ENCODE data around the gene PNRC1. TPM values are rescaled to one million over a fixed set of nuclear protein-coding genes. Genes with fewer than 3 reads are reported as not detected.

Gene PNRC1
- total RNA-seq, 2 experiments from 2014 or later = 233 to 264 TPM

DNA sequence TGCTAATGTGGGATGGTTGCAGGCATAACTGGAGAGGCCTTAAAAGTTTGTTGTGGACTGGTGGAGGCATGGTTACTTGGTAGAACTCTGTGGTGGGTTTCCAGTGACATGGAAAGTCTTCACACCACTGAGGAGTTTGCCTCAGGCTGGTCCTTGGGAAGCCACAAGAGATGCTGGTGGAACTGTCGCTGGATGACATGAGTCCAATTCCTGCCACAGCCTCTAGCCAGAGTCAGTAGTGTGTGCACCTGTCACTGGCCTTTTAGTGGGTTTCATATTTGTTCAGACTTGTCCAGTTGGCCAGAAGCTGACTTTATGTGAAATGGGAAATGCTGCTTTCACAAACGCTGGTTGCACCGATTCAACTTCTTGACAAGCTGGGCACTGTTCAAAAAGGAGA is 51.0 kb downstream of the PNRC1 start:
- Mint-ChIP-seq H3K36me3 (no peaks in the 10 kb centered on the region), H3K9me3 (peaks cover 2% of the 10 kb centered on the region), H3K4me3 (no peak overlapping the region), H3K4me1 (no peaks in the 10 kb centered on the region), H3K27ac (no peak overlapping the region), H3K27me3 (peaks cover 2% of the 10 kb centered on the region)
- POLR2A ChIA-PET = no interaction called here
- DNase-seq (no peak), ATAC-seq (ENCODE audit: low read depth) (no peak)

DNA sequence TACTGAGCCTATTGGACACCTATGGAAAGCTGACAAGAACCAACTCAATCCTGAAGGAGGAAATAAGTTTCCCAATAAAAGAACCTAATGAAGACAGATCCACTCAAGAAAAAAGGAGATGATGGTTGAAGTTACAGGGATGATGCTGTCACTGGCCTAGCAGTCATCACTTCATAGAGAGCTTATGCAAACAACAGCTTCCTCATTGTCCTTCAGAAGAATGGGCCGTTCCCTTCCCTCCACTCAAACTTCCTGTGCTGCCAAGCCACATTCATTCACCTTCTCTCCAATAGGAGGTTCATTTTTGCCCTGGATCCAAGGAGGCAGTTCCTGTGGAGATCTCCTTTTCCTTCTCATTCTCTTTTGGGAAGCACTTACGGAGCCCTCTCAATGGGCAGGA is 51.5 kb downstream of the PNRC1 start:
- Mint-ChIP-seq H3K36me3 (no peaks in the 10 kb centered on the region), H3K9me3 (peaks cover 2% of the 10 kb centered on the region), H3K27ac (no peak overlapping the region), H3K4me3 (no peak overlapping the region), H3K4me1 (no peaks in the 10 kb centered on the region), H3K27me3 (peaks cover 2% of the 10 kb centered on the region)
- ATAC-seq (ENCODE audit: low read depth) = no peak
- no peak for DNase-seq
- POLR2A ChIA-PET = no interaction called here

DNA sequence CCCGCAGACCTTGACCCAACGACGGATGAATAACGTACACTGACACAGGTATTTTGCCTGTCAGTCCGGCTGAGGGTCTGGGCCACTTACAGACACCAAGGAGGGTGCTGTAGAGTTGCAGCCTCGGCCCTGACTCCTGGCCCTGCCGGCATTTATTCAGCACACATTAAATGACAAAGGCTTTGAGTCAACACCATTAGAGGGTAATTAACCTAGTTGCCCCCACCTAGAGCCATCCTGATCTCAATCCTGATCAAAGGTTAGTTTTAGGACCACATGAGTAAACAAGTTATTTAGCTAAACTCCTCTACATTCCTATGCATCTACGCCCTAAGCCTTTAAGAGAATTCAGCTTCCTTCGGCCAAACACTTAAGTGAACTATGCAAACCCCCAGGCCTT is 53.4 kb downstream of the PNRC1 start:
- H3K9me3 Mint-ChIP-seq = no peaks in the 10 kb centered on the region
- H3K4me1 Mint-ChIP-seq = no peaks in the 10 kb centered on the region
- POLR2A ChIA-PET = no interaction called here
- H3K36me3 Mint-ChIP-seq = no peaks in the 10 kb centered on the region
- no peak for ATAC-seq (ENCODE audit: low read depth)
- no peak for DNase-seq
- no peak overlapping the region for H3K27ac Mint-ChIP-seq
- peaks cover 2% of the 10 kb centered on the region for H3K27me3 Mint-ChIP-seq
- no peak overlapping the region for H3K4me3 Mint-ChIP-seq

DNA sequence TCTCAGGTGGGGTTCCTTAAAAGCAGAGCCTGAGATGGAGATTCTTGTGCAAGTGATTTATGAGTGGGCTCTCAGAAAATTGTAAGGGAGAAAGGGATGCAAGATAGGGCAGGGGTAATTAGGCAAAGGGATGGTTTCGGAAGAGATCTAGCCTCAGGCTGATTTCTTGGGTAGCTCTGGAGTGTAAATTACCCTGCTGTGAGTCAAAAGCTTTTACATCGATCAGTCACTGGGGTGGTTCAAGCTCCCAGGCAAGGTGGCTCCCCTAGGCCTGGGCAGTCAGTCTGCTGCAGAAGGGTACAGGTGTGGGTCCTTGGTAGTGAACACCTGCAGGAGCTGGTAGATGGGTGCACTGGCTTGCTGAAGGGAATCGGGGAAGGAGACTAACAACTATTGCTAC is 54.2 kb downstream of the PNRC1 start:
- Mint-ChIP-seq H3K4me3 (no peak overlapping the region), H3K36me3 (no peaks in the 10 kb centered on the region), H3K27ac (no peak overlapping the region), H3K4me1 (no peaks in the 10 kb centered on the region), H3K9me3 (no peaks in the 10 kb centered on the region), H3K27me3 (peaks cover 2% of the 10 kb centered on the region)
- DNase-seq (no peak), ATAC-seq (ENCODE audit: low read depth) (no peak)
- POLR2A ChIA-PET = no interaction called here

Other genes with a start within 250 kb of the PNRC1 start
- 10 to 100 TPM; 19.9 to 20.1 TPM for gene RNGTT, start 117.1 kb upstream of the PNRC1 start, total RNA-seq
- not detected for gene SRSF12, start 37.3 kb downstream of the PNRC1 start, total RNA-seq
- 10 to 100 TPM; 18.9 to 20.6 TPM for gene PM20D2, start 65.3 kb downstream of the PNRC1 start, total RNA-seq
- not detected for gene GABRR1, start 136.6 kb downstream of the PNRC1 start, total RNA-seq
- gene GABRR2, start 234.5 kb downstream of the PNRC1 start, total RNA-seq = under 1 TPM; 0.74 to 0.75 TPM

All from activated naive CD8-positive, alpha-beta T cell treated with anti-CD3 and anti-CD28 coated beads, Interleukin-2, amount 10 ng/mL, durations not matched to agents 7 days and 5 days (primary cell).